ENCODE data around the gene MMAB.
A peak's percentile ranks its signal among the peaks of the same experiment; 100 is the strongest.

Gene MMAB

DNA sequence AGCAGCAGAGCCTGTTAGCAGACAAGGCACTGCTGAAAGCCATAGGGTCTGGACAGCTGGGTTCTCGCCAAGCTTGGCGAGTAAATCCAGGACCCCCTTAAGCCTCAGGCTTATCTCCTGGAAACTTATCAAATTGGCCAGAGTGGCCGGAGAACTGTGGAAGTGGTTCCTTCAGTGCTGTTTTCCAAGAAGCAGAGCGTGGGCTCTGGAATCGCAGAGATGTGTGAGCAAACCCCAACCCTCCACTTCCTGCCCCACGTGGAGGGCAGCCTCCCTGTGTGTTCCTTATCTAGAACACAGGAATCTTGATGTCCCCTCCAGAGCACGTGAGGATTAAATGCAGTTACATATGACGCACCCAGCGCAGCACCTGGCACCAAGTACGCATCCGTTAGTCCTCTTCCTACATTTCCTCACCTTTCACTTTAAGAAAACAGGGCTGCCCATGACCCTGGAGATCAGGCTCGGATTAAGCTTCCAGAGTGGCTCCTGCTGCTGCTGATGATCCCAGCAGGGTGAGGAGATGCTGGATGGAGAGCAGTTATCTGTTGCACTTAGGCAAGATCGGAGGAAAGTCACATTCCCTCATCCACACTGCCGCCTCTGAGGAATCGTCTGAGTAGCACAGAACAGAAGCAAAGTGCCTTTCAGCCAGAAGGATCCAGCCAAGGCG lies 35.0 kb downstream of the MMAB start:
- no peak for DNase-seq (ENCODE audit: low read depth)

DNA sequence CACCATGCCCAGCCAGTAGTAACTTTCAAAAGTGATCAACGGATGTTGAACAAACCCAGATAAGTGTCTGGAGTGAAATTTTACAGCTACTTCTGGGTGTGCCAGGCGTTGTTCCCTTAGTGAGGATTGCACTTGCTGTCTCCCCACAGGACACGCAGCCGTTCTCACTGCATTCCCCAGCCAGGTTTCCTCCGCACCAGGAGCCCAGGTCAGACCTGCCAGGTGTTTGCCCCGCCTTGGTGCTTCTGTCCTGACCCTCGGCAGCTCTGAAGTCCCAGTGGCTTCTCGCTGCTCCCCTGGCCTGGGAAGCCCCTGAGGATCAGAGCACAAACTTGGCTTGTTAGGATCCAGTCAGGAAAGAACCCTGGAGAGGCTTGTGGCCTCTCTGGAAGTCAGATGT lies 36.2 kb downstream of the MMAB start:
- DNase-seq (ENCODE audit: low read depth) = no peak

GRCh38 chr12:109535863-109536250 lies 37.4 kb downstream of the MMAB start:
- DNase-seq (ENCODE audit: low read depth) = no peak

- no peak for DNase-seq (ENCODE audit: low read depth)
Observed at GRCh38 chr12:109535231-109535862, 38.0 kb downstream of the MMAB start.

DNA sequence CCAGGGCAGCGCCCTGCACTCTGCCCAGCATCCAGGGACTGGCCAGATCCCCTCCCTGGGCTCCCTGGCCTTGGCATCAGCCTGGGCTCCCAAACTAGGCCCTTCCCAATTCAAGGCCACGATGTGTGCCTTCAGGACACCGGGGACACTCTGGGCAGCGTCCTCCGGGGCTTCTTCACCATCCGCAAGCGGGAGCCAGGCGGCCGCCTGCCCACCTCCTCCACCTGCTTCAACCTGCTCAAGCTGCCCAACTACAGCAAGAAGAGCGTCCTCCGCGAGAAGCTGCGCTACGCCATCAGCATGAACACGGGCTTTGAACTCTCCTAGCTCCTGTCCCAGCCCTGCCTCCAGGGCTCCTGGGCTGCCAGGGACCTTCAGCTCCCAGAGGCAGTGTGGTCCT lies 38.8 kb downstream of the MMAB start:
- DNase-seq (ENCODE audit: low read depth) = no peak

- DNase-seq (ENCODE audit: low read depth) = no peak
Observed at GRCh38 chr12:109533487-109533740, 39.9 kb downstream of the MMAB start.

DNA sequence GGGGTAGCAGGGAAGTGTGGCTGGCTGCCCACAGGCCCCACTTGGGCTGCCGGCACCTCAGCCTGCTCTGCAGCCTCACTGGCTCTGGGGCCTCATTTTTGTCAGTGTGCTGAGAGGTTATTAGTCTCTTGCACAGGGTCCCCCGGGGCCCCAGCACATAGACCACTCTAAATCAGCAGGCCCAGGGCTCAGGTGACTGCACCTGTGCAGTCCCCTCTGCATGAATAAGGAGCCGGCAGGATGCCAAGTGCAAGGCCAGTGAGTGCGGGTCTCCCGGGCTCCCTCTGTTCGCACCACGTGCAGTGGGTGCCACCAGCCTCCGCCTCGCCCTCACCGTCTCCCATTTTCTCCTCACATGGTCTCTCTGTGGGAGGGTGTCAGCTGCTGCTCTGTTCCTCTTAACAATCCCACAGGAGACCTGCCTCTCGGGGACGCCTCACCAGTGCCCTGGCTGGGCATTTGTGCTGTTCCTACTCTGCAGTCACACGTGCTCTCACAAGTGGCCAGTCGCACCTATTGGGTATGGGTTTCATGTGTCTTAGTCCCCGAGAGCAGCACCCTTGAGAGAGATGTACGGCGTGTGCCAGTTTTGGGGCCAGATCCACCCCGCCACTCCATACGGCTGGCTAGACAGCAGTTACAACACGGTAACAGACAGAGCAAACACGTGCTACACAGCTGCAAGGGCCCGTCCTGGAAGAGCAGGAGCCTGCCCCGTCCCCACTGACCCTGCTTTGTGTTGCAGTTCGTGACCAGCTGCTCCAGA lies 40.4 kb downstream of the MMAB start:
- no peak for DNase-seq (ENCODE audit: low read depth)

DNA sequence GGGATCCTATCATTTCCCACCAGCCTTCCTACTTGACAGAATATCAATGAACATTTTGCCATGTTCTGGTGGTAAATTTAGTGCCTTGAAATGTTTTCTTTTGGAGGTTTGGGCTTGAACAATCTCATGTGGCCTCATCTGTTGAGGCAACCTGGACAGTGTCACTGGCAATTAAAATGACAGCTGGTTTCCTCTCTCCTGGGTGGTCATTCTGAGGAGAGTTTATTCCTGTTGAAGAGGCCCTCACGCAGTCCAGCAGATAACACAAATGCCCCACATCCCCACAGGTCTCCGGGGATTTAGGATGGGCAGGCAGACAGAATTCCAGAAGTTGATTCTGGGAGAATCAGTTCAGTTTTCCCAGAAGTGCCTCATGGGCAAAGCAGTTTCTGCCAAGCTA lies 41.9 kb downstream of the MMAB start:
- DNase-seq (ENCODE audit: low read depth) = no peak

DNA sequence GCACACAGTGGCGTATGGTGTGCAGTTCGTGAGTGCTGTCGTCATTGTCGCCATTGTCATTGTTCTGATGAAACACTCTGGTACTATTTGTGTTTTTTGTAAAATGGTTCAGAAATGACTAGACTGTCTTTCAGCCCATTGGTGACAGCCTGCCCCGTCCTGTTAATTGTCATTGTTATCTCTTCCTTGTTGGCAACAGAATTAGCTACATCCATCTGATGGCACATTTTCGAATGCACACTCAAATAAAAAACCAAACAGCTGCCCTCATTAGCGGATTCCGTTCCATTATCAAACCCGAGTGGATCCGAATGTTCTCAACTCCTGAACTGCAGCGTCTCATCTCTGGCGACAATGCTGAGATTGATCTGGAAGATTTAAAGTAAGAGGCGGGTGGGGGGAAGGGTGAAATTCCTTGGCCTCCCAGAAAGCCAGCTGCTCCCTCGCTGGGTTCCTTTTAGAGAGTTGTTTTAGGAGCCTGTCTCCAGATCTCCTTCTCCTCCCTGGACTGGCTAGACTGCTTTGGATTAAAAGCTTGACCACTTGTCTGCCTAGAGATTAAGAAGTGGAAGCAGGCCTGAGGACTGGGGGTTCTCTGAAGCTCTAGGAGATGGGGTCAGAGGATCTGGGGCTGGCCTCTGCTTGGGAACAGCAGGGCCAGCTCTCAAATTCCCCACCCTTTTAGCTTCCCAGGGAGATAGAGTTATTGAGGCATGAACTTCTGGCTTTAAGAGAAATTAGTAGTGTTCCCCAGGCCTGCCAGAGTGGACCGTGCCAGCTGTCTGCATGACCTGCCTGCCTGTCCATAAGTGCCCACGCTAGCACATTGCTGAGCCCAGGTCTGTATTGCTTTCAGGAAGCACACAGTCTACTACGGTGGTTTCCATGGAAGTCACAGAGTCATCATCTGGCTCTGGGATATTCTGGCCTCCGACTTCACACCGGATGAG lies 43.3 kb downstream of the MMAB start:
- no peak for DNase-seq (ENCODE audit: low read depth)

DNA sequence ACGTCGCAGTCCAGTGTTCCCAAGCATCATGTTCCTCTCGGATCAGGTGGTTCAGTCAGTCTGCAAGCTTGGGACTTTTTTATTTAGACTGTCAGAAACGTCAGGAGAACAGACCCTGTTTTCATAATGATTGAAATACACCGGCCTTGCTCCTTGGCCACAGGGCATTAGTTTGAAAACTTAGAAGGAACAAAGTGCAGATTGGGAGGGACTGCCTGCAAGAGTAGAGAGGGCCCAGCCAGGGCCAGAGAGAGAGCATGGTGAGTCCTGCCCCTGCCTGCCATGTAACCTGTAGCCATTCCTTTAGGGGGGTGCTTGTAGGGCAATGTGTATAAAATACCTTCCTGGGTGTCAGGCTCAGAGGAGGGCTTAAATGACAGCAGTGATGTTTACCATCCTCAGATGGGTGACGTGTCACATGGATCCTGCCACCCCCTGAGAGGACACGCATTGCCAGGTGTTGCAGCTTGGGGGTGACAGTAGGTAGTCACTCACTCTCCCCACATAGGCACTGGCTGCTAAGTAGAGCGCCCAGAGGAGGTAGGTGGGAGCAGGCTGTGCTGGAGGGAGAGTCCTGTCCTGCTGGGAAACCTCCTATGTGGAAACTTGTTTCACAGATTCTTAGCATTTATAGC lies 45.7 kb downstream of the MMAB start:
- DNase-seq (ENCODE audit: low read depth) = no peak

DNA sequence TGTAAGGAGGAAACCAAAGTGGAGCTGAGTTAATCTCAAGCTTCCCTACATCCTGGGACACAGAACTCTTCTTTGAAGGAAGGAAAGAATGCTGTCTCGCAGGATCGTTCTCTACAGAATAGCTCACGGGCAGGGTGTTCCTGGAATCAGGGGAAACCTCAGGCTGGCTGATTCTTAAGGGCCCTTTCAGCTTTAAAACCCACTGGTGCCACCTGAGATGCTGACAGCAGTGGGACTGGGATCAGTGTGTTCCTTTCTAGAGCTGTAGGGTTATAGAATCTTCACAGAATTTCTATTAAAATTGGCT lies 48.1 kb downstream of the MMAB start:
- no peak for DNase-seq (ENCODE audit: low read depth)

- DNase-seq (ENCODE audit: low read depth) = no peak
Observed at GRCh38 chr12:109524466-109525278, 48.6 kb downstream of the MMAB start.

DNA sequence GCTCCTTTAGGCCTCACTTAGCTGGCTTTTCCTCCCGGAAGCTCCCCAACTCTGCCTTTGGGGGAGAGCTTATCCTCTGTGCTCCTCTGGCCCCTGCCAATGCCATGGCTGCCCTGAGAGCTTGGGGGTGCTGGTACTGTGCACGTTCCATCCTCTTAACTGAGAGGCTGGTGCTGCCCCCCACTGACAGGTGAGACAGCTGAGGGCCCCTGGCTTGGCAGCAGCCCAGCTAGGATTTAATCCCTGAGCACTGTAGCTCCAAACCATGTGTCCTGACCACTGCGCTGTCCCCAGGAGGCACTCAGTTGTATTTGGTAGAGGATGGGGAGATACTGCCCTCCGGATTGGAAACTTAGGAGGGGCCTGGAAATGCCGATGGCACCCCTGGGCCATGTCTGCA lies 49.8 kb downstream of the MMAB start:
- no peak for DNase-seq (ENCODE audit: low read depth)

DNA sequence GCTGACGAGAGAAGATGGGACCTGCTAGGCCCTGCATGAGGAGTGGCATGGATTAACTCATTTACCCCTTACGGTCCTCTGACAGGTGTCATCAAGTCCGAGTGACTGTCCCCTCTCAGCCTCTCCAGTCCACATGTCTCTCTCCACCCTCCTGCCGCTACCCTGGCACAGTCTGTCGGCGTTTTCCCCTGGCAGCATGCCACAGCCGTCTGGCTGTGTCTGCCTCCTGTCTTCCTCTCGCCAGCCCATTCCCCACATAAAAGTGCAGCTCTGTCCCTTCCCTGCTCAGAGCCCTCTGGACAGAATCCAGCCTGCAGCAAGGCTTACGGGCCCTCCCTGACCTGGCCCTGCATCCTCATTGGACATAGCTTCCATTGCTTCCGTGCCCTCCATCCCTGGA lies 50.2 kb downstream of the MMAB start:
- no peak for DNase-seq (ENCODE audit: low read depth)

DNA sequence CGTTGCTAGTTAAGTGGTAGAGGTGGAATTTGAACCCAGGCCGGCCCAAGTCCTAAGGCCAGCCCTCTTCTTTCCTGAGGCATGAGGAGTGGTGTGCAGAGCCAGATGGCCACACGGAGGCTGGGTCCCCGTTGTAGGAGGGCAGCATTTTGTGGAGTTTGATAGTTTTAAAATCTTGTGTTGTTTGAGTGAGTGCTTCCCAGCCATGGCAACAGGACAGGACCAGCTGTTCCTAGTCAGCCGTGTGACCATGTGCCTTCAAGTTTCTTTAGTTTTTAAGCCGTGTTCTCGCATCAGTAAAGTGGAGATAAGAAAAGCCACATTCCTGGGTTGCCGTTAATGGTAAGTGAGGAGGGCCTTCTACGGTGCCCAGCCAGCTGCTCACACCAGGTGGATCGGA lies 51.5 kb downstream of the MMAB start:
- DNase-seq (ENCODE audit: low read depth) = no peak

- DNase-seq (ENCODE audit: low read depth) = no peak
Observed at GRCh38 chr12:109519787-109520186, 53.5 kb downstream of the MMAB start.

GRCh38 chr12:109518820-109519665 lies 54.3 kb downstream of the MMAB start:
- DNase-seq (ENCODE audit: low read depth) = peak; percentile 35

DNA sequence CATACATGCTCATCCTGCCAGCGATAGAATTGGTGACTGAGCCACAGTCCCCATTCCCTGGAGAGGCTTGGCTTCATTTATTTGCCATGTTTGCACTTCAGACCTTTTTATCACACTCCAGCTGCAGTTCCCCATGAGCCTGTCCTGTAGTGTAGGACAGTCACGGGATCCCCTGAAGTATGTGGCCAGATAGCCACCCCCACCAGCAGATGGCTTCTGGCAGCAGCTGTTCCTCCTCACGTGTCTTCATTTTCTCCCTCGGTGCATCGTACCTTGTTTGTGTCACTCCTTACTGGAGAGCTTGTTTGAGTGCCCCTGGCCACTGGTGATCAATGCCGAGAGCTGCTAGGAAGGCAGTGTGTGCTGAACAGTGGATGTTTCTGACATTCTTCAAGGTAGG lies 55.7 kb downstream of the MMAB start:
- no peak for DNase-seq (ENCODE audit: low read depth)

GRCh38 chr12:109513977-109514376 lies 59.3 kb downstream of the MMAB start:
- DNase-seq (ENCODE audit: low read depth) = no peak

GRCh38 chr12:109513051-109513450 lies 60.3 kb downstream of the MMAB start:
- DNase-seq (ENCODE audit: low read depth) = no peak

Data from T follicular helper cell (primary cell).